ENCODE results near the gene OR2T34. TPM values are rescaled to one million over a fixed set of nuclear protein-coding genes. Genes with fewer than 3 reads are reported as not detected.

Gene OR2T34
- total RNA-seq, 1 experiment from 2014 or later = not detected

GRCh38 chr1:248611883-248612414 is 37.4 kb upstream of the OR2T34 start:
- H3K4ac ChIP-seq (ENCODE audit: low read depth, low read length) = no peak overlapping the region
- H4K5ac ChIP-seq (ENCODE audit: insufficient read length, low read depth, low read length) = no peak overlapping the region
- H3K79me2 ChIP-seq (ENCODE audit: insufficient read depth, low read length) = no peaks in the 10 kb centered on the region
- H3K4me1 ChIP-seq (ENCODE audit: insufficient read depth, low read length) = no peaks in the 10 kb centered on the region
- H4K8ac ChIP-seq (replicated peaks; ENCODE audit: insufficient read length, low read depth, low read length) = no peak overlapping the region
- no CpG with 5 or more reads among the region's 4 CpGs for WGBS (ENCODE audit: extremely low coverage, insufficient read length, low lambda C conversion rate)
- Mint-ChIP-seq H3K4me3 (no peak overlapping the region), H3K36me3 (ENCODE audit: insufficient read depth in 1 of 3, low read depth in 3 of 3) (peaks cover 8 to 37% (median 12%) of the 10 kb centered on the region in 3 experiments; a peak in 4 of 7 replicates), H3K27ac (no peak overlapping the region), H3K4me1 (no peaks in the 10 kb centered on the region), H3K27me3 (ENCODE audit: low read depth) (no peaks in the 10 kb centered on the region; the same call in 1 of the 2 replicates), H3K9me3 (peaks cover 86 to 87% of the 10 kb centered on the region in 2 experiments)
- no peak overlapping the region for H3K4me2 ChIP-seq (ENCODE audit: insufficient read depth, insufficient read length, low read length)
- H2BK20ac ChIP-seq (ENCODE audit: low read depth, low read length, poor library complexity, severe bottlenecking) = no peak overlapping the region
- H3K56ac ChIP-seq (ENCODE audit: insufficient read length, low read depth, low read length) = no peak overlapping the region
- peaks cover 67% of the 10 kb centered on the region for H3K9me3 ChIP-seq (ENCODE audit: control insufficient read depth, low read depth, low read length)
- no peak overlapping the region for H4K91ac ChIP-seq (ENCODE audit: insufficient read length, low read depth, low read length)
- no peaks in the 10 kb centered on the region for H3K79me1 ChIP-seq (ENCODE audit: insufficient read depth, low read depth, low read length, poor library complexity, severe bottlenecking)
- no peak overlapping the region for H3K23ac ChIP-seq (ENCODE audit: insufficient read length, low read depth, low read length)
- H2BK15ac ChIP-seq (ENCODE audit: low read depth, low read length) = no peak overlapping the region
- no peak for TF ChIP-seq CTCF (conservative IDR thresholded peaks at IDR 0.05)
- H2BK12ac ChIP-seq (ENCODE audit: insufficient read length, low read depth, low read length) = no peak overlapping the region
- no peak overlapping the region for H2AFZ ChIP-seq (ENCODE audit: low read length)
- no peaks in the 10 kb centered on the region for H4K20me1 ChIP-seq (ENCODE audit: control insufficient read depth, insufficient read depth, insufficient read length)
- H2BK120ac ChIP-seq (ENCODE audit: low read depth, low read length, poor library complexity, severe bottlenecking) = no peak overlapping the region
- H3K27me3 ChIP-seq (ENCODE audit: insufficient read depth, low read length) = no peaks in the 10 kb centered on the region
- no peak overlapping the region for H3T11ph ChIP-seq (ENCODE audit: low read length)
- no peak for DNase-seq
- no peak overlapping the region for H3K18ac ChIP-seq (ENCODE audit: insufficient read length, low read depth, low read length)
- no peaks in the 10 kb centered on the region for H3K23me2 ChIP-seq (ENCODE audit: insufficient read length, low read depth, low read length, poor library complexity, severe bottlenecking)
- no peak overlapping the region for H3K14ac ChIP-seq (ENCODE audit: insufficient read depth, low read length)
- H2AK5ac ChIP-seq (ENCODE audit: insufficient read length, low read length) = no peak overlapping the region
- no peak overlapping the region for H3K27ac ChIP-seq (ENCODE audit: insufficient read length, low read depth, low read length)
- no peak overlapping the region for H2BK5ac ChIP-seq (ENCODE audit: insufficient read length, low read length)
- H3K9ac ChIP-seq (ENCODE audit: extremely low read depth, insufficient read length, low read length) = no peak overlapping the region
